Measurements from ENCODE around the gene TRHDE.

DNA sequence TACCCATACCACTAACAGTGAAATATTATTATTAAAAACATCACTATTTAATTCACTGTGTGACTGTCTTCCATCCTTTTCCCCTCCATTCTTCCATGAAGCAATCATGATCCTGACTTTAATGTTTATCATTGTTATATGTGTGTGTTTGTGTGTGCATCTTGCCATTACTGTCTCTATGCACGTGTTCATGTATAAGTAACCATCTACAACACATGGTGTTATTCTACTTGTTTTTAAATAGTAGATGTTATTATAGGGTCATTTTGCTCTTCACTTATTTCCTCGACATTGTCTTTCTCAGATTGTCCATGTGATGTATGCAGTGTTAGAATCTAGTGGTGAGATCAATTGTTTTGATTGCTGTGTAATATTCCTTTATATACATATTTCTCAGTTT, 195.8 kb downstream of the TRHDE start:
- TF ChIP-seq, protein P1, sequence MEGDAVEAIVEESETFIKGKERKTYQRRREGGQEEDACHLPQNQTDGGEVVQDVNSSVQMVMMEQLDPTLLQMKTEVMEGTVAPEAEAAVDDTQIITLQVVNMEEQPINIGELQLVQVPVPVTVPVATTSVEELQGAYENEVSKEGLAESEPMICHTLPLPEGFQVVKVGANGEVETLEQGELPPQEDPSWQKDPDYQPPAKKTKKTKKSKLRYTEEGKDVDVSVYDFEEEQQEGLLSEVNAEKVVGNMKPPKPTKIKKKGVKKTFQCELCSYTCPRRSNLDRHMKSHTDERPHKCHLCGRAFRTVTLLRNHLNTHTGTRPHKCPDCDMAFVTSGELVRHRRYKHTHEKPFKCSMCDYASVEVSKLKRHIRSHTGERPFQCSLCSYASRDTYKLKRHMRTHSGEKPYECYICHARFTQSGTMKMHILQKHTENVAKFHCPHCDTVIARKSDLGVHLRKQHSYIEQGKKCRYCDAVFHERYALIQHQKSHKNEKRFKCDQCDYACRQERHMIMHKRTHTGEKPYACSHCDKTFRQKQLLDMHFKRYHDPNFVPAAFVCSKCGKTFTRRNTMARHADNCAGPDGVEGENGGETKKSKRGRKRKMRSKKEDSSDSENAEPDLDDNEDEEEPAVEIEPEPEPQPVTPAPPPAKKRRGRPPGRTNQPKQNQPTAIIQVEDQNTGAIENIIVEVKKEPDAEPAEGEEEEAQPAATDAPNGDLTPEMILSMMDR (conservative IDR thresholded peaks at IDR 0.05; ENCODE audit: low read depth, low read length), result no peak
- TF ChIP-seq EZH2 (IDR thresholded peaks at IDR 0.05; ENCODE audit: low read length, unreplicated experiment), result no peak
- no peak for TF ChIP-seq EZH2phosphoT487 (IDR thresholded peaks at IDR 0.05; ENCODE audit: borderline replicate concordance, low read length)
